ENCODE measurements around the gene CELA3A. TPM values are rescaled to one million over a fixed set of nuclear protein-coding genes. Genes with fewer than 3 reads are reported as not detected.

Gene CELA3A
- total RNA-seq, 3 donors from 2014 or later = not detected

GRCh38 chr1:22052115-22053016 lies 50.9 kb downstream of the CELA3A start, which contains the start of gene CDC42:
TSS of gene CDC42 (plus strand) at chr1:22052709. CDS start at chr1:22078479, 25,770 bp downstream.
- DNase-seq (ENCODE audit: low spot score in 2 of 2) = peak; percentile 97 to 98
- Histone ChIP-seq H3K27me3 (no peaks in the 10 kb centered on the region), H3K4me1 (peaks cover 0 to 8% of the 10 kb centered on the region in 2 donors), H3K9me3 (no peaks in the 10 kb centered on the region), H3K27ac (peak within 1 kb of the TSS; percentile 100), H3K36me3 (no peaks in the 10 kb centered on the region), H3K4me3 (peak within 1 kb of the TSS; percentile 95 to 98 (median 96))
- intact Hi-C loops (cut with DNase I; ENCODE audit: low total_unique reads) = no loop called here
- TF ChIP-seq POLR2A (IDR thresholded peaks at IDR 0.05) (peak; percentile 97), POLR2AphosphoS5 (IDR thresholded peaks at IDR 0.05) (peak; percentile 95 to 98 (median 97))
- TF ChIP-seq, protein P1, sequence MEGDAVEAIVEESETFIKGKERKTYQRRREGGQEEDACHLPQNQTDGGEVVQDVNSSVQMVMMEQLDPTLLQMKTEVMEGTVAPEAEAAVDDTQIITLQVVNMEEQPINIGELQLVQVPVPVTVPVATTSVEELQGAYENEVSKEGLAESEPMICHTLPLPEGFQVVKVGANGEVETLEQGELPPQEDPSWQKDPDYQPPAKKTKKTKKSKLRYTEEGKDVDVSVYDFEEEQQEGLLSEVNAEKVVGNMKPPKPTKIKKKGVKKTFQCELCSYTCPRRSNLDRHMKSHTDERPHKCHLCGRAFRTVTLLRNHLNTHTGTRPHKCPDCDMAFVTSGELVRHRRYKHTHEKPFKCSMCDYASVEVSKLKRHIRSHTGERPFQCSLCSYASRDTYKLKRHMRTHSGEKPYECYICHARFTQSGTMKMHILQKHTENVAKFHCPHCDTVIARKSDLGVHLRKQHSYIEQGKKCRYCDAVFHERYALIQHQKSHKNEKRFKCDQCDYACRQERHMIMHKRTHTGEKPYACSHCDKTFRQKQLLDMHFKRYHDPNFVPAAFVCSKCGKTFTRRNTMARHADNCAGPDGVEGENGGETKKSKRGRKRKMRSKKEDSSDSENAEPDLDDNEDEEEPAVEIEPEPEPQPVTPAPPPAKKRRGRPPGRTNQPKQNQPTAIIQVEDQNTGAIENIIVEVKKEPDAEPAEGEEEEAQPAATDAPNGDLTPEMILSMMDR (IDR thresholded peaks at IDR 0.05) = no peak

DNA sequence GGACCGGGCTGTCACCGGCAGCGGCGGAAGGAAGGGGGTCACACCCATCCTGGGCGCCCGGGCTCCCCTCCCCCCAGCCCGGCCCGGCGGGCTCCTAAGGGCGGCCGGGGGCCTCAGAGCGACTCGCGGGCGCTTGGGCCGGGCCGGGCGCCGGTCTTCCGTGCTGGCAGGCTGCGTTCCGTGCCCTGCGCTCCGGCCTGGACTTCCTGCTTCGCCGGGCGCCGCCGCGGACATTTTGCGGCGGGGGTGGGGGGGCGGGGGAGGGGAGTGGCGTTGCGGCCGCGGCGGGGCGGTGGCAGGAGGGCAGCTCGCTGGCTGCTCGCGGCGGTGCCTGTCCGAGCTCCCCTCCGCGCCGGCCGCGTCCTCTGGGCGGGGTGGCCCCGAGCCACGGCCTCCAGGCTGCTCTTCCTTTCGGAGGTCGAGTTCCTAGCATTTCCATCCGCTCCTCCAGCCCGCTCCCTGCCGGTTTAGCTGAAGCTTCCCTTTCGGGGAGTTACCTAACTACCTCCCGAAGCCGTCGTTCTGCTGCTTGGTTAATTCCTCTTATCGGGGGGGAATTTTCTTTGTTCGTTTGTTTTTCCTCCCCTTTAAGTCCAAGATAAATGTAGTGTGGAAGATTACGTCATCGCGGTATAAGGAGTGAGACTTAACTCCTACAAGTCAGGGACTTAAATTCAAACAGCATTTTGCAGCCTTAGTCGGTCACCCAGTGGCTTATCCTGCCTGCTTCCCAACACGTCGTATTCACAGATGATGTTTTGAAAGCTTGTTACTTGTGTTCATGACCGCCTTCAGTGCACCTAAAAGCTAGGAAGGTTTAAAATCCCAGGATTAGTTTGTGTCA lies 51.8 kb downstream of the CELA3A start:
- H3K36me3 ChIP-seq = no peaks in the 10 kb centered on the region
- H3K4me3 ChIP-seq = peak overlapping the region; percentile 95 to 98 (median 96)
- H3K9me3 ChIP-seq = no peaks in the 10 kb centered on the region
- intact Hi-C loops (cut with DNase I; ENCODE audit: low total_unique reads) = no loop called here
- TF ChIP-seq POLR2A (IDR thresholded peaks at IDR 0.05) (no peak), POLR2AphosphoS5 (IDR thresholded peaks at IDR 0.05) (peak; percentile 23 to 26 (median 24))
- H3K4me1 ChIP-seq = peaks cover 0 to 8% of the 10 kb centered on the region in 2 donors
- peak; percentile 53 to 63 for DNase-seq (ENCODE audit: low spot score in 2 of 2)
- no peaks in the 10 kb centered on the region for H3K27me3 ChIP-seq
- peak overlapping the region; percentile 100 for H3K27ac ChIP-seq

GRCh38 chr1:22053861-22054770 lies 52.7 kb downstream of the CELA3A start:
- Histone ChIP-seq H3K9me3 (no peaks in the 10 kb centered on the region), H3K4me3 (peak overlapping the region; percentile 95 to 98 (median 96)), H3K4me1 (peaks cover 0 to 8% of the 10 kb centered on the region in 2 donors), H3K27me3 (no peaks in the 10 kb centered on the region), H3K36me3 (no peaks in the 10 kb centered on the region), H3K27ac (peak overlapping the region; percentile 100)
- intact Hi-C loops (cut with DNase I; ENCODE audit: low total_unique reads) = no loop called here
- no peak for DNase-seq (ENCODE audit: low spot score in 2 of 2)
- TF ChIP-seq POLR2A (IDR thresholded peaks at IDR 0.05) (no peak), POLR2AphosphoS5 (IDR thresholded peaks at IDR 0.05) (no peak)
- TF ChIP-seq, protein P1 (IDR thresholded peaks at IDR 0.05) = no peak

GRCh38 chr1:22055463-22055862 lies 54.0 kb downstream of the CELA3A start:
- DNase-seq (ENCODE audit: low spot score in 2 of 2) = no peak
- intact Hi-C loops (cut with DNase I; ENCODE audit: low total_unique reads) = no loop called here
- H3K36me3 ChIP-seq = no peaks in the 10 kb centered on the region
- no peaks in the 10 kb centered on the region for H3K27me3 ChIP-seq
- H3K9me3 ChIP-seq = no peaks in the 10 kb centered on the region
- TF ChIP-seq, protein P1 (IDR thresholded peaks at IDR 0.05) = no peak
- TF ChIP-seq POLR2A (IDR thresholded peaks at IDR 0.05) (no peak), POLR2AphosphoS5 (IDR thresholded peaks at IDR 0.05) (no peak)
- H3K4me1 ChIP-seq = peaks cover 0 to 8% of the 10 kb centered on the region in 2 donors
- H3K4me3 ChIP-seq = peak overlapping the region in 1 of 3 donors; percentile 17
- peak overlapping the region in 1 of 2 donors; percentile 42 for H3K27ac ChIP-seq

- Histone ChIP-seq H3K9me3 (no peaks in the 10 kb centered on the region), H3K27me3 (no peaks in the 10 kb centered on the region), H3K4me3 (no peak overlapping the region), H3K36me3 (no peaks in the 10 kb centered on the region), H3K27ac (no peak overlapping the region), H3K4me1 (peaks cover 0 to 8% of the 10 kb centered on the region in 2 donors)
- TF ChIP-seq POLR2AphosphoS5 (IDR thresholded peaks at IDR 0.05) (no peak), POLR2A (IDR thresholded peaks at IDR 0.05) (no peak)
- TF ChIP-seq, protein P1 (IDR thresholded peaks at IDR 0.05) = no peak
- no peak for DNase-seq (ENCODE audit: low spot score in 2 of 2)
- intact Hi-C loops (cut with DNase I; ENCODE audit: low total_unique reads) = no loop called here
Observed at GRCh38 chr1:22056043-22056442, 54.6 kb downstream of the CELA3A start.

Data from breast epithelium (tissue), 4 donors.